ENCODE measurements around the gene NAT8. TPM values are rescaled to one million over a fixed set of nuclear protein-coding genes. Genes with fewer than 3 reads are reported as not detected.

NAT8 gene
- total and polyA plus RNA-seq, 2 of the 13 experiments (the other 11 are each of a cell fraction or from before 2014, with no cell fraction given): 1.9 to 12.9 TPM

- no peak for TF ChIP-seq GABPA (IDR thresholded peaks at IDR 0.05; ENCODE audit: low read depth, low read length)
- TF ChIP-seq GABPA (CRISPR knock-in tag; IDR thresholded peaks at IDR 0.05; ENCODE audit: low read depth): no peak
- no peak for TF ChIP-seq ZNF510 (CRISPR knock-in tag; IDR thresholded peaks at IDR 0.05; ENCODE audit: low read depth)
- TF ChIP-seq ZNF564 (CRISPR knock-in tag; IDR thresholded peaks at IDR 0.05): no peak
- TF ChIP-seq HNRNPUL1 (IDR thresholded peaks at IDR 0.05; ENCODE audit: low read depth, low read length): no peak
- no peak for TF ChIP-seq ZNF430 (CRISPR knock-in tag; IDR thresholded peaks at IDR 0.05)
- no peak for TF ChIP-seq EEA1 (CRISPR knock-in tag; IDR thresholded peaks at IDR 0.05; ENCODE audit: borderline replicate concordance)
- TF ChIP-seq ARID5B (CRISPR knock-in tag; IDR thresholded peaks at IDR 0.05): peak; percentile 55; the same call in 1 of the 2 replicates
- TF ChIP-seq JARID2 (CRISPR knock-in tag; IDR thresholded peaks at IDR 0.05; ENCODE audit: insufficient replicate concordance): no peak
- TF ChIP-seq ZNF12 (CRISPR knock-in tag; IDR thresholded peaks at IDR 0.05): no peak
- TF ChIP-seq KLF15 (CRISPR knock-in tag; IDR thresholded peaks at IDR 0.05; ENCODE audit: borderline replicate concordance): no peak
- TF ChIP-seq, protein P1, sequence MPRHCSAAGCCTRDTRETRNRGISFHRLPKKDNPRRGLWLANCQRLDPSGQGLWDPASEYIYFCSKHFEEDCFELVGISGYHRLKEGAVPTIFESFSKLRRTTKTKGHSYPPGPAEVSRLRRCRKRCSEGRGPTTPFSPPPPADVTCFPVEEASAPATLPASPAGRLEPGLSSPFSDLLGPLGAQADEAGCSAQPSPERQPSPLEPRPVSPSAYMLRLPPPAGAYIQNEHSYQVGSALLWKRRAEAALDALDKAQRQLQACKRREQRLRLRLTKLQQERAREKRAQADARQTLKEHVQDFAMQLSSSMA (CRISPR knock-in tag; IDR thresholded peaks at IDR 0.05): no peak
- TF ChIP-seq ZKSCAN8 (CRISPR knock-in tag; IDR thresholded peaks at IDR 0.05; ENCODE audit: borderline replicate concordance): no peak
- TF ChIP-seq, protein P2, sequence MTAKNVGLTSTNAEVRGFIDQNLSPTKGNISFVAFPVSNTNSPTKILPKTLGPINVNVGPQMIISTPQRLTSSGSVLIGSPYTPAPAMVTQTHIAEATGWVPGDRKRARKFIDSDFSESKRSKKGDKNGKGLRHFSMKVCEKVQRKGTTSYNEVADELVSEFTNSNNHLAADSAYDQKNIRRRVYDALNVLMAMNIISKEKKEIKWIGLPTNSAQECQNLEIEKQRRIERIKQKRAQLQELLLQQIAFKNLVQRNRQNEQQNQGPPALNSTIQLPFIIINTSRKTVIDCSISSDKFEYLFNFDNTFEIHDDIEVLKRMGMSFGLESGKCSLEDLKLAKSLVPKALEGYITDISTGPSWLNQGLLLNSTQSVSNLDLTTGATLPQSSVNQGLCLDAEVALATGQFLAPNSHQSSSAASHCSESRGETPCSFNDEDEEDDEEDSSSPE (CRISPR knock-in tag; IDR thresholded peaks at IDR 0.05): no peak
- no peak for TF ChIP-seq ZNF317 (CRISPR knock-in tag; IDR thresholded peaks at IDR 0.05)
- no peak for TF ChIP-seq ZNF614 (CRISPR knock-in tag; IDR thresholded peaks at IDR 0.05; ENCODE audit: borderline replicate concordance)
- no peak for TF ChIP-seq ZNF331 (CRISPR knock-in tag; IDR thresholded peaks at IDR 0.05)
- no peak for TF ChIP-seq REL (CRISPR knock-in tag; conservative IDR thresholded peaks at IDR 0.05)
- 0 out of 2 replicates have a peak, but pooled peaks have one; percentile 28 for TF ChIP-seq HDAC1 (CRISPR knock-in tag; IDR thresholded peaks at IDR 0.05)
- TF ChIP-seq ZNF207 (IDR thresholded peaks at IDR 0.05; ENCODE audit: borderline replicate concordance): no peak
- no peak for TF ChIP-seq DBP (CRISPR knock-in tag; IDR thresholded peaks at IDR 0.05; ENCODE audit: not compliant biosample characterization)
- TF ChIP-seq CEBPB (IDR thresholded peaks at IDR 0.05; ENCODE audit: borderline replicate concordance, low read depth, low read length): peak; percentile 36; the same call in 1 of the 2 replicates
- TF ChIP-seq ZNF773 (CRISPR knock-in tag; IDR thresholded peaks at IDR 0.05; ENCODE audit: borderline replicate concordance): no peak
- no peak for TF ChIP-seq U2AF2 (IDR thresholded peaks at IDR 0.05; ENCODE audit: low read depth, low read length)
- TF ChIP-seq TMF1 (CRISPR knock-in tag; IDR thresholded peaks at IDR 0.05; ENCODE audit: low read depth): no peak
- TF ChIP-seq REPIN1 (CRISPR knock-in tag; IDR thresholded peaks at IDR 0.05; ENCODE audit: borderline replicate concordance, low read depth): no peak
Measured at GRCh38 chr2:73640511-73640911, 1.7 kb downstream of the NAT8 start (continued).
